Measurements from ENCODE around the gene NEU3.
A peak's percentile ranks its signal among the peaks of the same experiment; 100 is the strongest.

Gene NEU3

GRCh38 chr11:74988541-74989259 lies at the start of gene NEU3:
TSS of gene NEU3 (plus strand) at chr11:74988933. CDS start at chr11:74989061, 128 bp downstream.
- H3K27ac ChIP-seq (ENCODE audit: low read depth, low read length) = peak within 1 kb of the TSS; percentile 50
- peak within 1 kb of the TSS; percentile 83 to 85 for H3K9ac ChIP-seq (ENCODE audit: low read depth in 1 of 2, low read length in 2 of 2)
- H3K4me3 ChIP-seq (ENCODE audit: low read depth in 1 of 2, low read length in 2 of 2) = peak within 1 kb of the TSS; percentile 86 to 98
- peaks cover 17 to 20% of the 10 kb centered on the region in 2 donors for H3K4me1 ChIP-seq (ENCODE audit: control insufficient read depth in 1 of 2, insufficient read depth in 2 of 2, low read length in 2 of 2)
- H3K36me3 ChIP-seq (ENCODE audit: control insufficient read depth in 1 of 2, insufficient read depth in 2 of 2, low read length in 2 of 2) = no peaks in the 10 kb centered on the region
- H3K27me3 ChIP-seq (ENCODE audit: control insufficient read depth in 1 of 2, insufficient read depth in 2 of 2, low read length in 2 of 2) = no peaks in the 10 kb centered on the region
- H3K9me3 ChIP-seq (ENCODE audit: control insufficient read depth in 1 of 2, low read length in 2 of 2) = no peaks in the 10 kb centered on the region

DNA sequence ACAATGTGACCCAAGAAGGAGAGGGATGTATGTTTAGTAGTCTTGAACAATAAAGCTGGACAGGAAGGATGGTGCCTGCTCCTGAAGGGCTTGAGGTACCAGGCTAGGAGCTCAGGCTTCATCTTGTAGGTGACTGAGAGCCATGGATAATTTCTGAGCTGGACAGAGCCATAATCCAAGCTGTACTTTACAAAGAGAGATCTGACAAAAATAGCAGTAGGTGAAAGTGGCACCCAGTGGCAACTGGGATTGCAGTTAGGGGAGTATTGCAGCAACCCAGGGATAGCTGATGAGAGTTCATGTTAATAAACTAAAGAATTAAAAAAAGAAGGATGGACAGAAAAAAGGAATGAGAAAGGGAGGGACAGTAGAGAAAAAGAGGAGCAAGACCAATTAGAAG lies 47.2 kb upstream of the NEU3 start:
- no peak overlapping the region for H3K27ac ChIP-seq (ENCODE audit: low read depth, low read length)
- H3K4me1 ChIP-seq (ENCODE audit: control insufficient read depth in 1 of 2, insufficient read depth in 2 of 2, low read length in 2 of 2) = peaks cover 0 to 4% of the 10 kb centered on the region in 2 donors
- no peak overlapping the region for H3K9ac ChIP-seq (ENCODE audit: low read depth in 1 of 2, low read length in 2 of 2)
- no peaks in the 10 kb centered on the region for H3K27me3 ChIP-seq (ENCODE audit: control insufficient read depth in 1 of 2, insufficient read depth in 2 of 2, low read length in 2 of 2)
- peaks cover 11 to 74% of the 10 kb centered on the region in 2 donors for H3K36me3 ChIP-seq (ENCODE audit: control insufficient read depth in 1 of 2, insufficient read depth in 2 of 2, low read length in 2 of 2)
- no peaks in the 10 kb centered on the region for H3K9me3 ChIP-seq (ENCODE audit: control insufficient read depth in 1 of 2, low read length in 2 of 2)
- no peak overlapping the region for H3K4me3 ChIP-seq (ENCODE audit: low read depth in 1 of 2, low read length in 2 of 2)

DNA sequence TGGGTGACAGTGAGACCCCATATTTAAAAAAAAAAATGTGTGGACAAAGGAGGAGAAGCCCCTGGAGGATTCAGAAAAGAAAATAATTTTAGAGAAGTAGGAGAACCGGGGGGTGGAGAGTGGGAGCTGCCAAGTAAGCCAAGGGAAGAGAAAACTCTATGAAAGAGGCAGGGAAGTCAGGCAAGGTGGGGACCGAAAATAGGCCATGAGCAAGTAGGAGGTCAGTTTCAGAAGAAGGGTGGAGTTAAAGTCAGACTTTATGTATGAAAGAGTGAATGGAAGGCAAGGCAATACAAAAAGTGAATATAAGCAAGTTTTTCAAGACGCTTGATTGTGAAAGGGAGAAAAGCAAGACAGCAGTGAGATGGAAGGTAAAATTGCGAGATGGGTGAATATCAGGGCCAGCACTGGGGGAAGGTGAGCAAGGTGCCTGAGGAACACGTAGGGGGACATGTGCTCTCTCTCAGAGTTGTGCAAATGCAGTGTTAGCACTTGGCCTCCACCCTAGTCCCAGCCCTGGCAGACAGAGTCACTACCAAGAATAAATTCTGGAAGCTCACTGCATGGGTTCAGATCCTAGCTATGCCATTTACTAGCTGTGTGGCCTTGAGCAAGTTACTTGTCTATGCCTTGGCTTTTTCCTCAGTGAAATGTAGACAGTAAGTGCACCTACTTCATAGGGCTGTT lies 46.5 kb upstream of the NEU3 start:
- Histone ChIP-seq H3K27me3 (ENCODE audit: control insufficient read depth in 1 of 2, insufficient read depth in 2 of 2, low read length in 2 of 2) (no peaks in the 10 kb centered on the region), H3K36me3 (ENCODE audit: control insufficient read depth in 1 of 2, insufficient read depth in 2 of 2, low read length in 2 of 2) (peaks cover 11 to 67% of the 10 kb centered on the region in 2 donors), H3K4me3 (ENCODE audit: low read depth in 1 of 2, low read length in 2 of 2) (no peak overlapping the region), H3K9me3 (ENCODE audit: control insufficient read depth in 1 of 2, low read length in 2 of 2) (no peaks in the 10 kb centered on the region), H3K27ac (ENCODE audit: low read depth, low read length) (no peak overlapping the region), H3K4me1 (ENCODE audit: control insufficient read depth in 1 of 2, insufficient read depth in 2 of 2, low read length in 2 of 2) (peaks cover 0 to 4% of the 10 kb centered on the region in 2 donors), H3K9ac (ENCODE audit: low read depth in 1 of 2, low read length in 2 of 2) (no peak overlapping the region)

GRCh38 chr11:74948546-74948897 lies 40.2 kb upstream of the NEU3 start:
- peak overlapping the region; percentile 28 for H3K27ac ChIP-seq (ENCODE audit: low read depth, low read length)
- H3K27me3 ChIP-seq (ENCODE audit: control insufficient read depth in 1 of 2, insufficient read depth in 2 of 2, low read length in 2 of 2) = no peaks in the 10 kb centered on the region
- H3K4me1 ChIP-seq (ENCODE audit: control insufficient read depth in 1 of 2, insufficient read depth in 2 of 2, low read length in 2 of 2) = peaks cover 19 to 27% of the 10 kb centered on the region in 2 donors
- H3K9me3 ChIP-seq (ENCODE audit: control insufficient read depth in 1 of 2, low read length in 2 of 2) = no peaks in the 10 kb centered on the region
- H3K4me3 ChIP-seq (ENCODE audit: low read depth in 1 of 2, low read length in 2 of 2) = peak overlapping the region; percentile 90 to 100
- H3K9ac ChIP-seq (ENCODE audit: low read depth in 1 of 2, low read length in 2 of 2) = peak overlapping the region; percentile 79 to 97
- H3K36me3 ChIP-seq (ENCODE audit: control insufficient read depth in 1 of 2, insufficient read depth in 2 of 2, low read length in 2 of 2) = peaks cover 7 to 20% of the 10 kb centered on the region in 2 donors

DNA sequence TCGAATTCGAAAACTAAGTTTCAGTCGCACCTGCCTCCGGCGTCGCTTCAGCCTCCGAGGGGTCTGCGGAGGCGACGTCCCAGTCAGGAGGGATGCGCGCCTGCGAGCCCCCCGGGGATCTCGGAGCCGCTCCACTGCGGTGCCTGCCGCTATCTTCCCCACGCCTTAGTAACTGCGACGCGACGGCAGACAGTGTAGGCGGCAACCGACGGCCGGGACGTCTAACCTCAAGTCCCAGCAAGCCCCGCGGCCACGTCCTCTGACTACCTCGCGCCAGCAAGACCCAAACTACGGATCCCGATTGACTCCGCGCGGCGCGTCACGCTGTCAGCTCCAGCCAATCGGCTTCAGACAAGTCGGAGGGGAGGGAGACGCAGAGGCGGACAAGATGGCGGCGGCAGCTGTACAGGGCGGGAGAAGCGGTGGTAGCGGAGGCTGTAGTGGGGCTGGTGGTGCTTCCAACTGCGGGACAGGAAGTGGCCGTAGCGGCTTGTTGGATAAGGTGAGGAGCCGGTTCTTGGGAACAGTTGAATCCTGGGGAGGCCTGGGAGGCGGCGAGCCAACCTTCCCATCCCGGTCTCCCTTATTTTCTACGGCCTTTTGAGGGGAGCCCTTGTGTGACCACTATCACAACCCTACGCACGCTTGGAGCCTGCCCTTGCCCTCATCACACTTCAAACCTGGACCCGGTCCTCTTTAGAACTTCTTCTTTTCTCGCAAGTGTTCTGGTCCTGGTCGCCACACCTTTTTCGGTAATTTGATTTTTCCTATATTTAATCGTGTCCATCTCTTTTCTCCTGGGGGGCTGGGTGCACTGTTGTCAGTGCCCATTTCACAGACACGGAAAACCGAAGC lies 39.6 kb upstream of the NEU3 start, which contains the start of the genes SPCS2 and XRRA1:
SPCS2 (plus strand) TSS at position 369 of the 855 bp plus-strand sequence; CDS start at position 389, 20 bp downstream.
XRRA1 (minus strand) TSS at position 194 of the 855 bp plus-strand sequence. CDS start 8,213 bp downstream, outside the sequence.
- peaks cover 19 to 27% of the 10 kb centered on the region in 2 donors for H3K4me1 ChIP-seq (ENCODE audit: control insufficient read depth in 1 of 2, insufficient read depth in 2 of 2, low read length in 2 of 2)
- H3K36me3 ChIP-seq (ENCODE audit: control insufficient read depth in 1 of 2, insufficient read depth in 2 of 2, low read length in 2 of 2) = peaks cover 4 to 15% of the 10 kb centered on the region in 2 donors
- peak within 1 kb of the TSS; percentile 90 to 100 for H3K4me3 ChIP-seq (ENCODE audit: low read depth in 1 of 2, low read length in 2 of 2)
- no peaks in the 10 kb centered on the region for H3K27me3 ChIP-seq (ENCODE audit: control insufficient read depth in 1 of 2, insufficient read depth in 2 of 2, low read length in 2 of 2)
- H3K27ac ChIP-seq (ENCODE audit: low read depth, low read length) = peak within 1 kb of the TSS; percentile 30
- no peaks in the 10 kb centered on the region for H3K9me3 ChIP-seq (ENCODE audit: control insufficient read depth in 1 of 2, low read length in 2 of 2)
- H3K9ac ChIP-seq (ENCODE audit: low read depth in 1 of 2, low read length in 2 of 2) = peak within 1 kb of the TSS; percentile 83 to 97

GRCh38 chr11:74949753-74950137 lies 39.0 kb upstream of the NEU3 start:
- Histone ChIP-seq H3K27me3 (ENCODE audit: control insufficient read depth in 1 of 2, insufficient read depth in 2 of 2, low read length in 2 of 2) (no peaks in the 10 kb centered on the region), H3K4me1 (ENCODE audit: control insufficient read depth in 1 of 2, insufficient read depth in 2 of 2, low read length in 2 of 2) (peaks cover 19 to 27% of the 10 kb centered on the region in 2 donors), H3K4me3 (ENCODE audit: low read depth in 1 of 2, low read length in 2 of 2) (peak overlapping the region; percentile 90 to 100), H3K36me3 (ENCODE audit: control insufficient read depth in 1 of 2, insufficient read depth in 2 of 2, low read length in 2 of 2) (peaks cover 0 to 12% of the 10 kb centered on the region in 2 donors), H3K27ac (ENCODE audit: low read depth, low read length) (peak overlapping the region; percentile 30), H3K9me3 (ENCODE audit: control insufficient read depth in 1 of 2, low read length in 2 of 2) (no peaks in the 10 kb centered on the region), H3K9ac (ENCODE audit: low read depth in 1 of 2, low read length in 2 of 2) (peak overlapping the region; percentile 83 to 97)

DNA sequence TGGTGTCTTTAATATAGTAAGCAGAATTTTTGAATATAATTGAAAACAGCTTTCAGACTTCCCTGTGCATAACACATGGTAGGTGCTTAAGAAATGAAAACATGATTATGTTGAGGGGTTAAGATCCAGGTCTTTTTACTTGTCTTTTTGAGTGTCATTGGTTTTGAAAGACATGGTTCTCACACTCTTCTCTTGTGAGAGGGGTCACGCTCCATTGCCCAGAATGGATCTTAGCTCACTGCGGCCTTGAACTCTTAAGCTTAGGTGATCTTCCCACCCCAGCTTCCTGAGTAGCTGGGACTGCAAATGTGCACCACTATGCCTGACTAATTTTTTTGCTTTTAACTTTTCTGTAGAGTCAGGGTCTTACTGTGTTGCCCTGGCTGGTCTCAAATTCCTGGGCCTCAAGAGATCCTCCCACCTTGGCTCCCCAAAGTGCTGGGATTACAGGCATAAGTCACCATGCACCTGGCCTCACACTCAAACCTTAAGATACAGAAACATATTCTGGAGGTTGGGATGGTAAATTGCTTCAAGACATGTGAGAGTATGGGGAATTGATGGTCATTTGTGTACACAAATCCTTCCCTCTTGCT lies 38.3 kb upstream of the NEU3 start:
- Histone ChIP-seq H3K27me3 (ENCODE audit: control insufficient read depth in 1 of 2, insufficient read depth in 2 of 2, low read length in 2 of 2) (no peaks in the 10 kb centered on the region), H3K9me3 (ENCODE audit: control insufficient read depth in 1 of 2, low read length in 2 of 2) (no peaks in the 10 kb centered on the region), H3K27ac (ENCODE audit: low read depth, low read length) (no peak overlapping the region), H3K36me3 (ENCODE audit: control insufficient read depth in 1 of 2, insufficient read depth in 2 of 2, low read length in 2 of 2) (peaks cover 0 to 11% of the 10 kb centered on the region in 2 donors), H3K9ac (ENCODE audit: low read depth in 1 of 2, low read length in 2 of 2) (peak overlapping the region; percentile 83 to 97), H3K4me3 (ENCODE audit: low read depth in 1 of 2, low read length in 2 of 2) (peak overlapping the region; percentile 90 to 100), H3K4me1 (ENCODE audit: control insufficient read depth in 1 of 2, insufficient read depth in 2 of 2, low read length in 2 of 2) (peaks cover 19 to 24% of the 10 kb centered on the region in 2 donors)

DNA sequence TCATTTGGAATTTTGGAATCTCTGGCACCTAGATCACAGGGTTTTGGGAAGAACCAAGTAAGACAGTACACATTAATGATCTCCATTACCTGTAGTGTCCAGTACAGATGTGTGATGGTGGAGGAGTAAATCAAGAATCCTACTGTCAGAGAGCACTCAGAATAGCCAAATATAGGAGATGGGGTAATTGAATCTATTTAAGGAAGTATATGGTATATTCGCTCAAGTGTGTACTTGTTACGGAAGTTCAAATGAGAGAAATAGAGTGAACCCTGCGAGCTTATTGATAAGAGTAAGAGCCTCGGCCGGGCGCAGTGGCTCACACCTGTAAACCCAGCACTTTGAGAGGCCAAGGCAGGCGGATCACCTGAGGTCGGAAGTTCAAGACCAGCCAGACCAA lies 37.5 kb upstream of the NEU3 start:
- H3K4me1 ChIP-seq (ENCODE audit: control insufficient read depth in 1 of 2, insufficient read depth in 2 of 2, low read length in 2 of 2) = peaks cover 19 to 26% of the 10 kb centered on the region in 2 donors
- no peaks in the 10 kb centered on the region for H3K9me3 ChIP-seq (ENCODE audit: control insufficient read depth in 1 of 2, low read length in 2 of 2)
- H3K27me3 ChIP-seq (ENCODE audit: control insufficient read depth in 1 of 2, insufficient read depth in 2 of 2, low read length in 2 of 2) = no peaks in the 10 kb centered on the region
- H3K36me3 ChIP-seq (ENCODE audit: control insufficient read depth in 1 of 2, insufficient read depth in 2 of 2, low read length in 2 of 2) = peaks cover 0 to 9% of the 10 kb centered on the region in 2 donors
- H3K9ac ChIP-seq (ENCODE audit: low read depth in 1 of 2, low read length in 2 of 2) = no peak overlapping the region
- no peak overlapping the region for H3K27ac ChIP-seq (ENCODE audit: low read depth, low read length)
- H3K4me3 ChIP-seq (ENCODE audit: low read depth in 1 of 2, low read length in 2 of 2) = peak overlapping the region in 1 of 2 donors; percentile 100

DNA sequence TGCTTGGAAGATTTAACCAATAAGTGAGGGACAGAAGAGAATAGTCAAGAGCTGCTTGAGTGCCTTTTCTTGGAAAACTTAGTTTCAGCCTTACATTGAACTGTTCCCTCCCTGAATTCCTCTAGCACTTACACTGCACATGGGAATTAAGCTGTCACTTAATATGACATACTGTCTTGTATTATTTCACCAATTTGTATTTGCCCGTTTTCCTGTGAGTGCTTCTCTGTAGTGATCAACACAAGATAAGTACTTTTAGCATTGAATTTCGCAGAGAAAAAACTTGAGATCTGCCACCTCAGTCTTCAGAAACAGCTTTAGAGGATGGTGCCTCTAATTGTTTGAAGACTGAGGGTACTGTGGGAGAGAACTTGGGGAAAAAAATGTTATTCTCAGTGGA lies 36.0 kb upstream of the NEU3 start:
- Histone ChIP-seq H3K36me3 (ENCODE audit: control insufficient read depth in 1 of 2, insufficient read depth in 2 of 2, low read length in 2 of 2) (peaks cover 0 to 11% of the 10 kb centered on the region in 2 donors), H3K9ac (ENCODE audit: low read depth in 1 of 2, low read length in 2 of 2) (no peak overlapping the region), H3K9me3 (ENCODE audit: control insufficient read depth in 1 of 2, low read length in 2 of 2) (no peaks in the 10 kb centered on the region), H3K4me3 (ENCODE audit: low read depth in 1 of 2, low read length in 2 of 2) (peak overlapping the region in 1 of 2 donors; percentile 7), H3K4me1 (ENCODE audit: control insufficient read depth in 1 of 2, insufficient read depth in 2 of 2, low read length in 2 of 2) (peaks cover 19 to 34% of the 10 kb centered on the region in 2 donors), H3K27me3 (ENCODE audit: control insufficient read depth in 1 of 2, insufficient read depth in 2 of 2, low read length in 2 of 2) (no peaks in the 10 kb centered on the region), H3K27ac (ENCODE audit: low read depth, low read length) (no peak overlapping the region)
